Breast epithelium (tissue), 3 donors: Measurements from ENCODE around the gene PALMD.

Source experiments
- CTCF ChIP-seq, 3 donors: fragments of 450-650 bp; IDR thresholded peaks; one replicate each; pipeline ENCODE4 v1.5.1; 2016 to 2017; ENCODE audit warnings: antibody characterized with exemption in 3 of 3, mild to moderate bottlenecking in 3 of 3, moderate library complexity in 3 of 3
- POLR2A ChIP-seq: fragments of 450-650 bp; IDR thresholded peaks from one replicate; pipeline ENCODE4 v1.6.1; 2016; ENCODE audit warnings: antibody characterized with exemption, mild to moderate bottlenecking, moderate library complexity
- POLR2AphosphoS5 ChIP-seq, 3 donors: sonication (generic); formaldehyde crosslinking; IDR thresholded peaks; one replicate each; pipeline ENCODE4 v1.6.1; 2017; ENCODE audit warnings: antibody characterized with exemption in 3 of 3

GRCh38 chr1:99738858-99739465 is 93.0 kb downstream of the PALMD start:
- no peak for TF ChIP-seq CTCF (IDR thresholded peaks at IDR 0.05)
- no peak for TF ChIP-seq POLR2A
- no peak for TF ChIP-seq POLR2AphosphoS5 (IDR thresholded peaks at IDR 0.05)
